ENCODE measurements around the gene FBP2. TPM values are rescaled to one million over a fixed set of nuclear protein-coding genes. Genes with fewer than 3 reads are reported as not detected.
A peak's percentile ranks its signal among the peaks of the same experiment; 100 is the strongest.

Gene FBP2
- not detected for total RNA-seq

- Mint-ChIP-seq H3K27ac (no peak within 1 kb of the TSS), H3K4me1 (ENCODE audit: low read depth) (no peaks in the 10 kb centered on the region), H3K27me3 (ENCODE audit: low read depth) (peaks cover 5% of the 10 kb centered on the region), H3K4me3 (no peak within 1 kb of the TSS), H3K36me3 (ENCODE audit: insufficient read depth in 2 of 2) (no peaks in the 10 kb centered on the region), H3K9me3 (no peaks in the 10 kb centered on the region)
- no peak for ATAC-seq (replicated peaks in 1 of 2)
- no peak for DNase-seq
Observed at GRCh38 chr9:94593459-94594345, at the start of gene FBP2. TSS of gene FBP2 (minus strand) at chr9:94593824. CDS start at chr9:94593726, 98 bp downstream.

- Mint-ChIP-seq H3K27ac (no peak overlapping the region), H3K4me3 (no peak overlapping the region), H3K27me3 (ENCODE audit: low read depth) (peaks cover 27% of the 10 kb centered on the region), H3K4me1 (ENCODE audit: low read depth) (peaks cover 7% of the 10 kb centered on the region), H3K36me3 (ENCODE audit: insufficient read depth in 2 of 2) (no peaks in the 10 kb centered on the region), H3K9me3 (no peaks in the 10 kb centered on the region)
- no peak for DNase-seq
- no peak for ATAC-seq (replicated peaks in 1 of 2)
Observed at GRCh38 chr9:94643176-94643575, 49.6 kb upstream of the FBP2 start.

GRCh38 chr9:94642501-94642900, 48.9 kb upstream of the FBP2 start:
- ATAC-seq (replicated peaks in 1 of 2), result no peak
- no peak for DNase-seq
- H3K27ac Mint-ChIP-seq, result no peak overlapping the region
- H3K4me3 Mint-ChIP-seq, result no peak overlapping the region
- peaks cover 7% of the 10 kb centered on the region for H3K4me1 Mint-ChIP-seq (ENCODE audit: low read depth)
- H3K36me3 Mint-ChIP-seq (ENCODE audit: insufficient read depth in 2 of 2), result no peaks in the 10 kb centered on the region
- no peaks in the 10 kb centered on the region for H3K9me3 Mint-ChIP-seq
- peaks cover 30% of the 10 kb centered on the region for H3K27me3 Mint-ChIP-seq (ENCODE audit: low read depth)

GRCh38 chr9:94639999-94640376, 46.4 kb upstream of the FBP2 start:
- peaks cover 38% of the 10 kb centered on the region for H3K27me3 Mint-ChIP-seq (ENCODE audit: low read depth)
- H3K27ac Mint-ChIP-seq, result no peak overlapping the region
- DNase-seq (no peak), ATAC-seq (replicated peaks in 1 of 2) (no peak)
- H3K4me3 Mint-ChIP-seq, result peak overlapping the region; percentile 89 to 94
- peaks cover 7% of the 10 kb centered on the region for H3K4me1 Mint-ChIP-seq (ENCODE audit: low read depth)
- no peaks in the 10 kb centered on the region for H3K36me3 Mint-ChIP-seq (ENCODE audit: insufficient read depth in 2 of 2)
- H3K9me3 Mint-ChIP-seq, result no peaks in the 10 kb centered on the region

GRCh38 chr9:94639061-94639998, 45.7 kb upstream of the FBP2 start, which contains the start of gene FBP1:
TSS of gene FBP1 (minus strand) at chr9:94639518. CDS start at chr9:94639310, 208 bp downstream.
- peak within 1 kb of the TSS; percentile 89 to 94 for H3K4me3 Mint-ChIP-seq

GRCh38 chr9:94638335-94639060, 44.9 kb upstream of the FBP2 start:
- ATAC-seq (replicated peaks in 1 of 2), result no peak
- Mint-ChIP-seq H3K4me1 (ENCODE audit: low read depth) (peaks cover 7% of the 10 kb centered on the region), H3K9me3 (no peaks in the 10 kb centered on the region), H3K27me3 (ENCODE audit: low read depth) (peaks cover 38% of the 10 kb centered on the region), H3K4me3 (peak overlapping the region; percentile 89 to 94), H3K27ac (no peak overlapping the region), H3K36me3 (ENCODE audit: insufficient read depth in 2 of 2) (no peaks in the 10 kb centered on the region)
- no peak for DNase-seq

More at GRCh38 chr9:94639061-94639998, 45.7 kb upstream of the FBP2 start, which contains the start of gene FBP1:
- DNase-seq (peak; percentile 32 to 45), ATAC-seq (replicated peaks in 1 of 2) (peak; percentile 77 to 84)
- H3K9me3 Mint-ChIP-seq, result no peaks in the 10 kb centered on the region
- H3K36me3 Mint-ChIP-seq (ENCODE audit: insufficient read depth in 2 of 2), result no peaks in the 10 kb centered on the region
- H3K27me3 Mint-ChIP-seq (ENCODE audit: low read depth), result peaks cover 38% of the 10 kb centered on the region
- no peak within 1 kb of the TSS for H3K27ac Mint-ChIP-seq
- H3K4me1 Mint-ChIP-seq (ENCODE audit: low read depth), result peaks cover 7% of the 10 kb centered on the region

GRCh38 chr9:94632737-94633136, 39.1 kb upstream of the FBP2 start:
- no peak overlapping the region for H3K4me3 Mint-ChIP-seq

GRCh38 chr9:94631599-94631998, 38.0 kb upstream of the FBP2 start:
- Mint-ChIP-seq H3K9me3 (no peaks in the 10 kb centered on the region), H3K27ac (no peak overlapping the region), H3K27me3 (ENCODE audit: low read depth) (peaks cover 7% of the 10 kb centered on the region), H3K36me3 (ENCODE audit: insufficient read depth in 2 of 2) (no peaks in the 10 kb centered on the region), H3K4me3 (no peak overlapping the region), H3K4me1 (ENCODE audit: low read depth) (peaks cover 4% of the 10 kb centered on the region)
- ATAC-seq (replicated peaks in 1 of 2) (no peak), DNase-seq (no peak)

More at GRCh38 chr9:94632737-94633136, 39.1 kb upstream of the FBP2 start:
- ATAC-seq (replicated peaks in 1 of 2) (no peak), DNase-seq (no peak)
- H3K36me3 Mint-ChIP-seq (ENCODE audit: insufficient read depth in 2 of 2), result no peaks in the 10 kb centered on the region
- peaks cover 4% of the 10 kb centered on the region for H3K4me1 Mint-ChIP-seq (ENCODE audit: low read depth)
- no peaks in the 10 kb centered on the region for H3K9me3 Mint-ChIP-seq
- H3K27me3 Mint-ChIP-seq (ENCODE audit: low read depth), result peaks cover 17% of the 10 kb centered on the region
- H3K27ac Mint-ChIP-seq, result no peak overlapping the region

- peaks cover 7% of the 10 kb centered on the region for H3K27me3 Mint-ChIP-seq (ENCODE audit: low read depth)
- no peak overlapping the region for H3K27ac Mint-ChIP-seq
- DNase-seq (no peak), ATAC-seq (replicated peaks in 1 of 2) (no peak)
- H3K4me1 Mint-ChIP-seq (ENCODE audit: low read depth), result peaks cover 4% of the 10 kb centered on the region
- no peaks in the 10 kb centered on the region for H3K9me3 Mint-ChIP-seq
- no peak overlapping the region for H3K4me3 Mint-ChIP-seq
- no peaks in the 10 kb centered on the region for H3K36me3 Mint-ChIP-seq (ENCODE audit: insufficient read depth in 2 of 2)
Observed at GRCh38 chr9:94630833-94631232, 37.2 kb upstream of the FBP2 start.

GRCh38 chr9:94630281-94630680, 36.7 kb upstream of the FBP2 start:
- Mint-ChIP-seq H3K4me1 (ENCODE audit: low read depth) (peaks cover 4% of the 10 kb centered on the region), H3K4me3 (no peak overlapping the region), H3K27me3 (ENCODE audit: low read depth) (peaks cover 7% of the 10 kb centered on the region), H3K27ac (no peak overlapping the region), H3K9me3 (no peaks in the 10 kb centered on the region), H3K36me3 (ENCODE audit: insufficient read depth in 2 of 2) (no peaks in the 10 kb centered on the region)
- DNase-seq (no peak), ATAC-seq (replicated peaks in 1 of 2) (no peak)

- DNase-seq (no peak), ATAC-seq (replicated peaks in 1 of 2) (no peak)
- H3K36me3 Mint-ChIP-seq (ENCODE audit: insufficient read depth in 2 of 2), result no peaks in the 10 kb centered on the region
- no peaks in the 10 kb centered on the region for H3K27me3 Mint-ChIP-seq (ENCODE audit: low read depth)
- H3K4me1 Mint-ChIP-seq (ENCODE audit: low read depth), result peaks cover 1% of the 10 kb centered on the region
- no peaks in the 10 kb centered on the region for H3K9me3 Mint-ChIP-seq
- H3K4me3 Mint-ChIP-seq, result no peak overlapping the region
- no peak overlapping the region for H3K27ac Mint-ChIP-seq
Observed at GRCh38 chr9:94627287-94627686, 33.7 kb upstream of the FBP2 start.

GRCh38 chr9:94625835-94626234, 32.2 kb upstream of the FBP2 start:
- Mint-ChIP-seq H3K9me3 (no peaks in the 10 kb centered on the region), H3K27me3 (ENCODE audit: low read depth) (no peaks in the 10 kb centered on the region), H3K27ac (no peak overlapping the region), H3K4me3 (no peak overlapping the region), H3K36me3 (ENCODE audit: insufficient read depth in 2 of 2) (no peaks in the 10 kb centered on the region), H3K4me1 (ENCODE audit: low read depth) (peaks cover 7% of the 10 kb centered on the region)
- ATAC-seq (replicated peaks in 1 of 2), result no peak
- DNase-seq, result no peak
